Panc1 (cell line): Measurements from ENCODE around the gene DLG4.

Experiments
- CTCF ChIP-seq: fragments of 450-650 bp; IDR thresholded peaks from 2 replicates; pipeline ENCODE4 v1.5.1; 2017; ENCODE audit warnings: mild to moderate bottlenecking
- POLR2AphosphoS5 ChIP-seq: IDR thresholded peaks from 2 replicates; pipeline ENCODE4 v1.6.1; 2012; ENCODE audit warnings: mild to moderate bottlenecking, low read depth, low read length, moderate library complexity

GRCh38 chr17:7229504-7229903 is 9.9 kb upstream of the DLG4 start:
- no peak for TF ChIP-seq CTCF
- no peak for TF ChIP-seq POLR2AphosphoS5
